Nucleus accumbens (tissue), 56 donors: ENCODE data around the gene PIEZO1.

Experiments used
- DNase-seq, 56 donors: peaks; one replicate each; lab custom pipeline; 2025; lab: John Stamatoyannopoulos, UW

The PIEZO1 gene

GRCh38 chr16:88724855-88725555 is 60.0 kb downstream of the PIEZO1 start:
- no peak for DNase-seq

DNA sequence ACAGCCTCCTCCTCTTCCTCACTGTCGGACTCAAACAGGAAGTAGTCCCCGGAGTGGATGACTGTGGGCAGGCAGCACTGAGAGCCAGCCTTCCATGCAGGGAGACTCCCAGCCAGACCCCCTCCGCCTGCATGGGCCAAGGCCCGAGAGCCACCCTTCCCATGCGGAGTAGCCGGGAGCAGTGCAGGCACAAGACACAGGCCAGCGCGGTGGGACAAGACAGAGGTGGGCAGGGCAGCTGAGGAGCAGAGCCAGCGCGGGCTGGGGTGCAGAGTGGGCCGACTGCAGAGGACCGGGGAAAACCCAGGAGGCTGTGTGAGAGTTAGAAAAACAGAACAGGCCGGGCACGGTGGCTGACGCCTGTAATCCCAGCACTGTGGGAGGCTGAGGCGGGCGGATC is 61.1 kb downstream of the PIEZO1 start:
- no peak for DNase-seq

- no peak for DNase-seq
Observed at GRCh38 chr16:88723507-88723887, 61.5 kb downstream of the PIEZO1 start.

DNA sequence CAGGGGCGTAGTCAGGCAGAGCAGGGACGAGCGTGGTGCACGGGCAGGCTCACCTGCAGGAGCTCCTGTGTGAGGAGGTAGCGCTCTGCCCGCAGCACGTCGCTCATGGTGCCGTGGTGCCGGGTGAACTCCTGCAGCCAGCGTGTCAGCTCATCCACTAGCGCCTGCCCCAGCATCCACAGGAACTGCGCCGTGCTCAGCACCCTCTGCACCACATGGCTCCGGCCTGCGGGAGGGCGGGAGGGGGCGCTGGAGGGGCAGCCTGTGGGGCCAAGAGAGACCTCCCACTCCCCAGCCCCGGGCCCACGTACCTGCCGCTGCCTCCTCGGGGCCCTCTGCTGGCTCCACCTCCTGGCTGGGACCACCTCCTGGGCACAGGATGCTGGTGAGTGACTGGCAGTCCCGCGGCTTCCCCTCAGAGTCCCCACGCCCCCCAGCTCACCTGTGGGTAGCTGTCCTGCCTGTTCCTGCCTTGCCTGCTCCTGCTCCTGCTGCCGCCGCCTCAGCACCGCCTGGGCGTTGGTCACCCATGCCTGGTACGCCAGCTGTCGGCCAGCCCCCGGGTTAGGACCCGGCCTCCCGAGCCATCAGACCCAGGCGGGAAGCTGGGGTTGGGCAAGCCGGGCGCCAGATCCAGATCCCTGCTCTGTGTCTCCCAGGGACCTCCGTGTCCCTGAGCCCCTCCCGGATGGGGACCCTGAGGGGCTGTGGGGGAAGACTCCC is 62.1 kb downstream of the PIEZO1 start:
- DNase-seq = no peak

DNA sequence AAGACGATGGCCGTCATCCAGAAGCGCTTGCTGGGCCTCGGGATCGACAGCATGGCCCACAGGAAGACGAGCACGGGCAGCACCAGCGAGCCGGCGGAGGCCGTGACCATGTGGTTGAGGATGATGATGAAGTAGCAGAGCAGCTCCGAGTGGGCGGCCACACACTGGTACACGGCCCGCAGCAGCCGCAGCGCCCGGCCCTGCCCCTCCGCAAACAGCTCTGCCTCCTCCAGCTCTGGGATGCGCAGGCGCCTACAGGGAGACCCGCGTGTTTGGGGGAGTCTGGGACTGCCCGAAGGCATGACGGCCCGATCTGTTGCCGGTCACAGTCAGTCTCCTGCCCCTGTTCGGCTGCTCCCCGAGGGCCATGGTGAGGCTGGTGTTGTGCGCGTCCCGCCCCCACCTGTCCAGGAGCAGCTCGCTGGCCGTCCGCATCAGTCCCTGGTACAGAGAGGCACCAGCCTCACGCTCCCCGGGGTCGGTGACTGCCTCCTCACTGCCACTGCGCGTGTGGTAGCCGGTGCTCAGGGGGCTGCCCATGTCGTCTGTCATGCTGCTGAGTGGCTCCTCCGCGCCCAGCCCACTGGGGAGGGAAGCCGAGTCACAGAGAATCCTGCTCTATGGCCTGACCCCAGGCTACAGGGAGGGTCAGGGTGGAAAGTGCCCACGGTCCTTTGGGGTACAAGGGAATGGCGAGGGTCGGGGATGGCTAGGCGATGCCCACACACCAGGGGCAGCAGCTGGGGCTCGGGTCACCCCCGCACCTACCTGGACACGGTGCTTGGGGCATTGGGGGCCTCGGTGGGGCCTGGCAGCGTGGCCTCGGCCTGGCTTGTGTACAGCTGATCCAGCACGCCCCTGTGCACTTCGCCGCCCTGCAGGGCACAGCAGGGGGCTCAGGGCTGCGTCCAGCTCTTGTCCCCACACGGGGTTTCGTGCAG is 62.9 kb downstream of the PIEZO1 start:
- no peak for DNase-seq

- no peak for DNase-seq
Observed at GRCh38 chr16:88721236-88721635, 63.8 kb downstream of the PIEZO1 start.

GRCh38 chr16:88720396-88720970 is 64.5 kb downstream of the PIEZO1 start:
- no peak for DNase-seq

DNA sequence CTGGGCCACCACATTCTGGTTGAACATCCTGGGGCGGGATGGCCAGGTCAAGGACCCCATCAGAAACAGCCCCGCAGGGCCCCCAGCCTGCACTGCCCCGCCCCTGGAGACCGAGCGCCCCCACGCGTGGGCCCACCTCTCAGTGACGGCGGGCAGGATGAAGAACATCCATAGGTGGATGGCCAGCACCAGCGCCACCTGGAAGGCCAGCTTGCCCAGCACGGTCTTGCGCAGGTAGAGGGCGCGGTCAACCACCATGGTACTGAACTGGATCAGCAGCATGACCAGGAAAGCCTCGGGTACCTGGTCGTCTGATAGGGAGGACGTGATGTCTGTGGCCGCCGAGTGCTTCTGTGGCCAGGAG is 65.1 kb downstream of the PIEZO1 start:
- DNase-seq = no peak

DNA sequence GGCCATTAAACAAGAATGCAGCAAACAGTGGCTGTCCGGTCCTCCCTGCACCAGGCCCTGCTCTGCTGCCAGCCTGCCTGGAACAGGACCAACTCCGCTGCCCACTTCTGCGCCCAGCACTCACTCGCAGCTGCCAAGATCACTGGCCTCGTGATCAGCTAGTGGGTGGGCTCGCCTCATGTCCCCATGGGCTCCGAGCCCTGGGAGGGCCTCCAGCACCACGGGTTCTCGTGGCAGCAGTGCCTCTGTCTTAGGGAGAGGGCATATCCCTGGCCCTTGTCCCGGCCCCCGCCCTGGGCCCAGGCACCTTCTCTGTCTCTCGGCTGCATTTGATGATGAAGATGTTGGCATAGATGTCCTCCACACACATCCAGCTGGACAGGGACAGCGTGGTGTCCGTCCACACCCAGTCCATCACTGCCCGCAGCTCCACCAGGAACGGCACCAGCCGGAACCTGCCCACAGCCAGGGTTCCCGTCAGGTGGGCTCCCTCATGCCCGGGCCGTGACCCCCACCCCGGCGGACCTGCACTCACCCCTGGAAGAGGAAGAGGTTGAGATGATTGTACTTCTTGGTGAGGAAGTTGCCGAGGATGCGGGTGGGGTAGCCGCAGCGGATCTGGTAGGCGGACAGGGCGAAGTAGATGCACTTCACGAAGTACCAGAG is 65.6 kb downstream of the PIEZO1 start:
- peak in 55 of 56 donors; percentile 21 to 95 (median 77) for DNase-seq

GRCh38 chr16:88718178-88718577 is 66.8 kb downstream of the PIEZO1 start:
- no peak for DNase-seq

DNA sequence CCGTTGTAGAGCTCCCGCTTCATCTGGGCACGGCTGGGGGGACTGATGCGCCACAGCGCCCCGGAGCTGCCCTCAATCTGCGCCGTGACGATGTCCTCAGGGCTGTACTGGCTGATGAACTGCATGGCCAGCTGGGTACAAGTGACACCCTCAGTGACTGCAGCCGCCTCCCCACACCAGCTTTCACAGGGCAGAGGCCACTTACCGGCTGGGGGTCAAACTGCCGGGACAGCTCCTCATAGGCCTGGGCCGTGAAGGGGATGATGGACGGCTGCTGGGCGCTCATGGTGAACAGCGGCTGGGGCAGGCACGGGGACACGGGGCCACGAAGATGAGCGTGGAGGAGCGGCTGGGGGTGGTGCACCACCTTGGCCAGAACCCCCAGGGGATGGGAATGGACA is 68.4 kb downstream of the PIEZO1 start:
- DNase-seq = no peak

DNA sequence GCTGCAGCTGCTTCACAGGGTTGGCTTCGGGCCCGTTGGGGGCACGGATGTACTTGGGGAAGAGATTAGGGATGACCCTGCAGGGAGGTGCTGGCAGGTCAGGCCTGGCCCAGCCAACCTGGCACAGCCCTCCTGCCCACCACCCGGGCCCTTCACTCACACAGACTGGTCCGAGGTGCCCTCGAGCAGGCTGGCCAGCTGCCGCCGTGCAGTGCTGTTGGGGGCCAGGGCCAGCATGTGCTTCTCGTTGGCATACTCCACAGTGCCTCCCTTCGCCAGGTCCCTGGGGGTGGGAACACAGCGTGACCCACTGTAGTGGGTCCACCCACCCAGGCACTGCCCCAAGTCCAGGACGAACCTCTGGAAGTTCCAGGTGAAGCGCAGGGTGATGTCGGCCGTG is 68.8 kb downstream of the PIEZO1 start:
- no peak for DNase-seq

- no peak for DNase-seq
Observed at GRCh38 chr16:88715312-88716190, 69.5 kb downstream of the PIEZO1 start.

DNA sequence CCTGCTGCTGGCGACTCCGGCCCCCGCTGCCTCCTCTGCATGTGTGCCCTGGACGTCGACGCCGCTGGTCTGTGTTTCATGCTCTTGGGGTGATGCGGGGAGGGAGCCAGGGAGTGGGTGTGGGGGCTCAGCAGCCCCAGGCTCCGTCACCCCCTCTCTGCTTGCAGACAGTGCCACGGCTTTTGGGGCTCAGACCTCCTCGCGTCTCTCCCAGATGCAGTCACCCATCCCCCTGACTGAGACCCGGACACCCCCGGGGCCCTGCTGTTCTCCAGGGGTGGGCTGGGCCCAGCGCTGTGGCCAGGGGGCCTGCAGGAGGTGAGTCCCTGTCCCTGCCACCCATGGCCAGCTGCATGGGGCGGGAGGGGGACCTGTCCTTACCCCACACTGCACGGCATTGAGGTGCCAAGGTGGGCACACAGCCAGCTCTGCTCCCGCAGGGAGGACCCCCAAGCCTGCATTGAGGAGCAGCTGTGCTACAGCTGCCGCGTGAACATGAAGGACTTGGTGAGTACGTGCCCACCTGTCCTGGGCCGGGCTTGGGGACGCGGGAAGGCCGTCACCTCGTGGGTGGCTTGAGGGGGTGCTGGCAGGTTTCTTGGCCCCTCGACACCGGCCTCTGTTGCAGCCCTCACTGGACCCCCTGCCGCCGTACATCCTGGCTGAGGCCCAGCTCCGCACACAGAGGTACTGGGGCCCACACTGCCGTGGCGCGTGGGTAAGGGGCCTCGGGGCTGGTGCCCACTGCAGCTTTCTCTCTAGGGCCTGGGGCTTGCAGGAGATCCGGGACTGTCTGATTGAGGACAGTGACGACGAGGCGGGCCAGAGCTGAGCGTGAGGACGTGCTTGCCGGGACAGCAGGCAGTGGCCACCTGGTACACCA is 70.4 kb downstream of the PIEZO1 start:
- no peak for DNase-seq

GRCh38 chr16:88713568-88714419 is 71.2 kb downstream of the PIEZO1 start:
- no peak for DNase-seq

DNA sequence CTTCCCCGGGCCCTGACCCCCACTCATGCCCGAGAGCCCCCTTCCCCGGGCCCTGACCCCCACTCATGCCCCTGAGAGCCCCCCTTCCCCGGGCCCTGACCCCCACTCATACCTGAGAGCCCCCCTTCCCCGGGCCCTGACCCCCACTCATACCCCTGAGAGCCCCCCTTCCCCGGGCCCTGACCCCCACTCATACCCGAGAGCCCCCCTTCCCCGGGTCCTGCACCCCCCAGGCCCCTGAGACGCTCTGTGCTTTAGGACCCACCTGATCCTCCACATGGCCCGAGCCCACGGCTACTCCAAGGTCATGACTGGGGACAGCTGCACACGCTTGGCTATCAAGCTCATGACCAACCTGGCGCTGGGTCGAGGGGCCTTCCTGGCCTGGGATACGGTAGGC is 72.0 kb downstream of the PIEZO1 start:
- DNase-seq = no peak

- no peak for DNase-seq
Observed at GRCh38 chr16:88712362-88712979, 72.5 kb downstream of the PIEZO1 start.
